A673 (cell line): ENCODE data around the gene POLG.

Experiments used
- CTCF ChIP-seq: fragments of 300-800, 200-600 bp; sonication (generic); conservative IDR thresholded peaks from 2 replicates; pipeline ENCODE4 v1.5.1; 2017; ENCODE audit warnings: low read depth, mild to moderate bottlenecking, antibody characterized with exemption, low read length, moderate library complexity, mixed read lengths
- EZH2 ChIP-seq: fragments of 200-600 bp; sonication (generic); IDR thresholded peaks from 2 replicates; pipeline ENCODE4 v1.6.1; 2017; ENCODE audit warnings: borderline replicate concordance, low read depth, mild to moderate bottlenecking, mixed read lengths, antibody characterized with exemption, low read length; ENCODE audit not compliant: poor library complexity, severe bottlenecking

- no peak for TF ChIP-seq EZH2
- no peak for TF ChIP-seq CTCF
Observed at GRCh38 chr15:89371228-89372044, 36.8 kb upstream of the POLG start.
